Activated CD4-positive, CD25-positive, alpha-beta regulatory T cell treated with anti-CD3 and anti-CD28 coated beads, Interleukin-2, amount 50 U/mL, for 16 hours (primary cell): ENCODE data around the gene ZSCAN2.
A peak's percentile ranks its signal among the peaks of the same experiment; 100 is the strongest.
"Not testable (repeated sequence)": the region's sequence is repeated elsewhere in the genome, so short reads cannot be mapped to it uniquely, and the experiment has no call there.

Source experiments
- DNase-seq: peaks from one replicate; pipeline ENCODE4 v3.0.0-alpha.2; 2020; ENCODE audit warnings: low read depth, low spot score

Gene ZSCAN2

GRCh38 chr15:84634228-84634837 lies 33.5 kb downstream of the ZSCAN2 start:
- no peak for DNase-seq

- no peak for DNase-seq
Observed at GRCh38 chr15:84638103-84638502, 37.3 kb downstream of the ZSCAN2 start.

GRCh38 chr15:84641871-84642270 lies 41.1 kb downstream of the ZSCAN2 start:
- DNase-seq, result not testable (repeated sequence)

- DNase-seq, result not testable (repeated sequence)
Observed at GRCh38 chr15:84642640-84643039, 41.8 kb downstream of the ZSCAN2 start.

GRCh38 chr15:84643838-84644237 lies 43.0 kb downstream of the ZSCAN2 start:
- no peak for DNase-seq

- no peak for DNase-seq
Observed at GRCh38 chr15:84645496-84645895, 44.7 kb downstream of the ZSCAN2 start.

- DNase-seq, result no peak
Observed at GRCh38 chr15:84645997-84646396, 45.2 kb downstream of the ZSCAN2 start.

- no peak for DNase-seq
Observed at GRCh38 chr15:84647726-84648125, 46.9 kb downstream of the ZSCAN2 start.

- DNase-seq, result no peak
Observed at GRCh38 chr15:84648539-84648938, 47.7 kb downstream of the ZSCAN2 start.

- no peak for DNase-seq
Observed at GRCh38 chr15:84649706-84650105, 48.9 kb downstream of the ZSCAN2 start.

GRCh38 chr15:84653584-84653909 lies 52.7 kb downstream of the ZSCAN2 start:
- DNase-seq, result no peak

GRCh38 chr15:84653910-84654688 lies 53.3 kb downstream of the ZSCAN2 start, which contains the start of gene WDR73:
Gene WDR73 (minus strand): TSS chr15:84654283. CDS start chr15:84654274, 9 bp downstream.
- peak; percentile 97 for DNase-seq

- peak; percentile 59 for DNase-seq
Observed at GRCh38 chr15:84654689-84655453, 54.1 kb downstream of the ZSCAN2 start.

GRCh38 chr15:84656972-84657371 lies 56.2 kb downstream of the ZSCAN2 start:
- DNase-seq, result no peak

- DNase-seq, result no peak
Observed at GRCh38 chr15:84657748-84658079, 56.9 kb downstream of the ZSCAN2 start.

- peak; percentile 64 for DNase-seq
Observed at GRCh38 chr15:84658080-84658787, 57.4 kb downstream of the ZSCAN2 start, which contains the start of gene NMB. Gene NMB (minus strand): TSS chr15:84658199. CDS start chr15:84658152, 47 bp downstream.

GRCh38 chr15:84658788-84659411 lies 58.1 kb downstream of the ZSCAN2 start:
- DNase-seq, result no peak

- no peak for DNase-seq
Observed at GRCh38 chr15:84659904-84660781, 59.3 kb downstream of the ZSCAN2 start.

GRCh38 chr15:84661001-84661400 lies 60.2 kb downstream of the ZSCAN2 start:
- no peak for DNase-seq

GRCh38 chr15:84666373-84666772 lies 65.6 kb downstream of the ZSCAN2 start:
- DNase-seq, result no peak
